Measurements from ENCODE around the gene KDM1A.
"Not testable (repeated sequence)": the region's sequence is repeated elsewhere in the genome, so short reads cannot be mapped to it uniquely, and the experiment has no call there.

Gene KDM1A

GRCh38 chr1:23019094-23019862 is at the start of gene KDM1A:
TSS of gene KDM1A (plus strand) at chr1:23019468. CDS start at chr1:23019597, 129 bp downstream.
- peak; percentile 90 for DNase-seq (ENCODE audit: low spot score)

GRCh38 chr1:22970096-22970495 is 49.2 kb upstream of the KDM1A start:
- no peak for DNase-seq (ENCODE audit: low spot score)

GRCh38 chr1:22971161-22971560 is 48.1 kb upstream of the KDM1A start:
- no peak for DNase-seq (ENCODE audit: low spot score)

- DNase-seq (ENCODE audit: low spot score) = no peak
These were observed 47.5 kb upstream of the KDM1A start for GRCh38 chr1:22971611-22972405.

- no peak for DNase-seq (ENCODE audit: low spot score)
These were observed 46.5 kb upstream of the KDM1A start, which contains the start of gene LACTBL1 for GRCh38 chr1:22972760-22973159. TSS of gene LACTBL1 (minus strand) at chr1:22972866. CDS start at chr1:22972316, 550 bp downstream.

- no peak for DNase-seq (ENCODE audit: low spot score)
These were observed 43.6 kb upstream of the KDM1A start for GRCh38 chr1:22975694-22976093.

- no peak for DNase-seq (ENCODE audit: low spot score)
These were observed 43.2 kb upstream of the KDM1A start for GRCh38 chr1:22976127-22976460.

GRCh38 chr1:22976461-22977243 is 42.6 kb upstream of the KDM1A start:
- peak; percentile 43 for DNase-seq (ENCODE audit: low spot score)

GRCh38 chr1:22978299-22978698 is 41.0 kb upstream of the KDM1A start:
- no peak for DNase-seq (ENCODE audit: low spot score)

GRCh38 chr1:22980471-22980790 is 38.8 kb upstream of the KDM1A start:
- not testable (repeated sequence) for DNase-seq (ENCODE audit: low spot score)

- DNase-seq (ENCODE audit: low spot score) = no peak
These were observed 35.3 kb upstream of the KDM1A start for GRCh38 chr1:22983944-22984343.

- not testable (repeated sequence) for DNase-seq (ENCODE audit: low spot score)
These were observed 26.9 kb upstream of the KDM1A start for GRCh38 chr1:22992384-22992783.

GRCh38 chr1:22993220-22993795 is 26.0 kb upstream of the KDM1A start:
- DNase-seq (ENCODE audit: low spot score) = not testable (repeated sequence)

GRCh38 chr1:22995774-22996173 is 23.5 kb upstream of the KDM1A start:
- no peak for DNase-seq (ENCODE audit: low spot score)

GRCh38 chr1:22997528-22997927 is 21.7 kb upstream of the KDM1A start:
- DNase-seq (ENCODE audit: low spot score) = not testable (repeated sequence)

GRCh38 chr1:23000133-23000532 is 19.1 kb upstream of the KDM1A start:
- DNase-seq (ENCODE audit: low spot score) = not testable (repeated sequence)

- DNase-seq (ENCODE audit: low spot score) = not testable (repeated sequence)
These were observed 17.1 kb upstream of the KDM1A start for GRCh38 chr1:23002218-23002617.

- no peak for DNase-seq (ENCODE audit: low spot score)
These were observed 15.2 kb upstream of the KDM1A start for GRCh38 chr1:23004112-23004511.

GRCh38 chr1:23004769-23005168 is 14.5 kb upstream of the KDM1A start:
- DNase-seq (ENCODE audit: low spot score) = not testable (repeated sequence)

GRCh38 chr1:23007106-23007505 is 12.2 kb upstream of the KDM1A start:
- no peak for DNase-seq (ENCODE audit: low spot score)

- DNase-seq (ENCODE audit: low spot score) = no peak
These were observed 10.4 kb upstream of the KDM1A start for GRCh38 chr1:23008901-23009300.

GRCh38 chr1:23010025-23010424 is 9.2 kb upstream of the KDM1A start:
- DNase-seq (ENCODE audit: low spot score) = not testable (repeated sequence)
